AG04450 (cell line): ENCODE measurements around the gene MICAL2. TPM values are rescaled to one million over a fixed set of nuclear protein-coding genes. Genes with fewer than 3 reads are reported as not detected.

Source experiments
- CTCF ChIA-PET: fragments of 300-600, 350-600 bp; formaldehyde crosslinking; extraction: SDS; loops from one replicate; lab custom pipeline; 2022; ENCODE audit warnings: antibody characterized with exemption, inconsistent platforms; lab: Charles Lee
- POLR2A ChIA-PET: fragments of 350-600 bp; formaldehyde crosslinking; extraction: SDS; loops from one replicate; lab custom pipeline; 2021; ENCODE audit warnings: antibody characterized with exemption, inconsistent platforms; lab: Yijun Ruan, JAX
- DNase-seq: peaks from one replicate; pipeline ENCODE4 v3.0.0-alpha.2; 2011; ENCODE audit warnings: low read depth, low spot score
- H3K27ac ChIP-seq: one replicate; pipeline ENCODE4 v1.5.1; 2012; ENCODE audit warnings: low read depth, low read length, control low read depth
- H3K27me3 ChIP-seq: one replicate; pipeline ENCODE4 v1.6.0; 2012; ENCODE audit warnings: low read length; ENCODE audit not compliant: control insufficient read depth, insufficient read depth
- H3K4me3 ChIP-seq: 2 replicates; pipeline ENCODE4 v1.5.1; 2011; ENCODE audit warnings: mild to moderate bottlenecking, low read depth, low read length, control low read depth
- H3K9me3 ChIP-seq: 2 replicates; pipeline ENCODE4 v1.5.1; 2012; ENCODE audit warnings: low read length; ENCODE audit not compliant: control insufficient read depth, insufficient read depth
- CTCF ChIP-seq: IDR thresholded peaks from 2 replicates; pipeline ENCODE4 v1.5.1; 2011; ENCODE audit warnings: low read depth, low read length, control low read depth, inconsistent platforms
- polyA plus RNA-seq: library from polyadenylated mRNA; depleted of rRNA; stranded (reverse); fragments of >200 nt; gene quantifications from 2 replicates; pipeline ENCODE4 v1.2.3, GENCODE V29; 2011

Gene MICAL2
- polyA plus RNA-seq, 1 experiment = 171 TPM

- Histone ChIP-seq H3K27ac (no peak overlapping the region), H3K4me3 (no peak overlapping the region), H3K27me3 (no peaks in the 10 kb centered on the region), H3K9me3 (no peaks in the 10 kb centered on the region)
- POLR2A ChIA-PET = interaction anchor here (0.7 kb wide), 1 partner anchor 13 kb away, joined by 3 read pairs; no protein-coding TSS in a partner anchor
- CTCF ChIA-PET = interaction anchor here (0.6 to 2.6 kb wide), 7 partner anchors 8 to 1073 kb away, joined by 3 to 10 read pairs (median 5); no protein-coding TSS in a partner anchor
- TF ChIP-seq CTCF = no peak
- DNase-seq = no peak
Observed at GRCh38 chr11:12098601-12099000, 11.8 kb upstream of the MICAL2 start.

GRCh38 chr11:12099132-12099873 is 11.1 kb upstream of the MICAL2 start:
- POLR2A ChIA-PET = no interaction called here
- no peak overlapping the region for H3K27ac ChIP-seq
- H3K9me3 ChIP-seq = no peaks in the 10 kb centered on the region
- H3K27me3 ChIP-seq = no peaks in the 10 kb centered on the region
- no peak overlapping the region for H3K4me3 ChIP-seq
- TF ChIP-seq CTCF = peak; percentile 38
- DNase-seq = no peak
- CTCF ChIA-PET = interaction anchor here (0.6 to 2.6 kb wide), 9 partner anchors 7 to 1074 kb away, joined by 3 to 10 read pairs (median 4); no protein-coding TSS in a partner anchor

- Histone ChIP-seq H3K27ac (no peak overlapping the region), H3K27me3 (no peaks in the 10 kb centered on the region), H3K4me3 (no peak overlapping the region), H3K9me3 (no peaks in the 10 kb centered on the region)
- CTCF ChIA-PET = interaction anchor here (1.0 to 2.6 kb wide), 4 partner anchors 8 to 178 kb away, joined by 3 to 10 read pairs (median 4); no protein-coding TSS in a partner anchor
- TF ChIP-seq CTCF = no peak
- no peak for DNase-seq
- POLR2A ChIA-PET = no interaction called here
Observed at GRCh38 chr11:12100429-12100828, 10.0 kb upstream of the MICAL2 start.

GRCh38 chr11:12100841-12101242 is 9.5 kb upstream of the MICAL2 start:
- H3K4me3 ChIP-seq = no peak overlapping the region
- ChIA-PET POLR2A (no interaction called here), CTCF (interaction anchor here (0.6 kb wide), 1 partner anchor 181 kb away, joined by 3 read pairs; no protein-coding TSS in a partner anchor)
- no peak overlapping the region for H3K27ac ChIP-seq
- H3K9me3 ChIP-seq = no peaks in the 10 kb centered on the region
- no peak for DNase-seq
- H3K27me3 ChIP-seq = no peaks in the 10 kb centered on the region
- no peak for TF ChIP-seq CTCF

- H3K27me3 ChIP-seq = no peaks in the 10 kb centered on the region
- DNase-seq = no peak
- H3K27ac ChIP-seq = no peak overlapping the region
- POLR2A ChIA-PET = no interaction called here
- CTCF ChIA-PET = interaction anchor here (0.6 kb wide), 1 partner anchor 180 kb away, joined by 3 read pairs; no protein-coding TSS in a partner anchor
- no peak for TF ChIP-seq CTCF
- H3K4me3 ChIP-seq = no peak overlapping the region
- no peaks in the 10 kb centered on the region for H3K9me3 ChIP-seq
Observed at GRCh38 chr11:12101318-12101717, 9.1 kb upstream of the MICAL2 start.
